Ishikawa (cell line): ENCODE data around the gene ENPP5.

Source experiments
- CEBPB ChIP-seq: IDR thresholded peaks from 2 replicates; pipeline ENCODE4 v1.6.1; 2012
- CREB1 ChIP-seq: IDR thresholded peaks from 2 replicates; pipeline ENCODE4 v1.6.1; 2012; ENCODE audit warnings: low read depth
- EGR1 ChIP-seq: IDR thresholded peaks from 2 replicates; pipeline ENCODE4 v1.6.1; 2012
- EP300 ChIP-seq: IDR thresholded peaks from 2 replicates; pipeline ENCODE4 v1.6.1; 2012; ENCODE audit warnings: borderline replicate concordance
- MAX ChIP-seq: IDR thresholded peaks from 2 replicates; pipeline ENCODE4 v1.6.1; 2012
- RAD21 ChIP-seq: IDR thresholded peaks from 2 replicates; pipeline ENCODE4 v1.6.1; 2012; ENCODE audit warnings: low read depth
- REST ChIP-seq: IDR thresholded peaks from 2 replicates; pipeline ENCODE4 v1.6.1; 2012; ENCODE audit warnings: low read depth, mild to moderate bottlenecking
- TAF1 ChIP-seq: IDR thresholded peaks from 2 replicates; pipeline ENCODE4 v1.6.1; 2012; ENCODE audit warnings: low read depth, mild to moderate bottlenecking
- TCF12 ChIP-seq: IDR thresholded peaks from 2 replicates; pipeline ENCODE4 v1.6.1; 2012; ENCODE audit warnings: low read depth
- YY1 ChIP-seq: IDR thresholded peaks from 2 replicates; pipeline ENCODE4 v1.6.1; 2012; ENCODE audit warnings: low read depth

GRCh38 chr6:46128476-46128875, 42.3 kb downstream of the ENPP5 start:
- TF ChIP-seq CREB1: no peak
- TF ChIP-seq RAD21: no peak
- TF ChIP-seq EP300: no peak
- TF ChIP-seq TAF1: no peak
- TF ChIP-seq EGR1: no peak
- no peak for TF ChIP-seq CEBPB
- TF ChIP-seq YY1: no peak
- no peak for TF ChIP-seq MAX
- no peak for TF ChIP-seq TCF12
- no peak for TF ChIP-seq REST
